Endothelial cell of umbilical vein (primary cell): ENCODE data around the gene CCDC138. TPM values are rescaled to one million over a fixed set of nuclear protein-coding genes. Genes with fewer than 3 reads are reported as not detected.

Experiments
- BruUV-seq: library from RNA; stranded (reverse); fragments of 400-500 nt; replicated peaks from 2 replicates; lab custom pipeline; 2021; lab: Mats Ljungman, UMichigan
- CTCF ChIA-PET: fragments of 300-600, 350-600 bp; sonication (Branson Sonifier 250); formaldehyde crosslinking; loops from one replicate; lab custom pipeline; 2021; ENCODE audit warnings: antibody characterized with exemption, inconsistent platforms; lab: Charles Lee
- POLR2A ChIA-PET: fragments of 300-600, 350-600 bp; sonication (Branson Sonifier 250); formaldehyde crosslinking; loops from one replicate; lab custom pipeline; 2021; ENCODE audit warnings: antibody characterized with exemption, inconsistent platforms; lab: Charles Lee
- DNase-seq: peaks from one replicate; pipeline ENCODE4 v3.0.0-alpha.2; 2011; ENCODE audit warnings: low read depth, low spot score
- FAIRE-seq: peaks from 2 replicates; lab custom pipeline; 2011; peaks lifted over from hg19 to GRCh38; lab: Jason Lieb, UNC
- H2AFZ ChIP-seq: 2 replicates; pipeline ENCODE4 v1.6.0; 2012; ENCODE audit warnings: low read depth, low read length, control low read depth, inconsistent platforms
- H3K27ac ChIP-seq: 2 replicates; pipeline ENCODE4 v1.5.1; 2011; ENCODE audit warnings: low read depth, mild to moderate bottlenecking, control low read depth, low read length, moderate library complexity; ENCODE audit not compliant: insufficient read depth
- H3K27me3 ChIP-seq, 2 experiments: 2 replicates each; pipeline versions ENCODE4 v1.6.0 to v1.6.1; 2011; ENCODE audit warnings: low read length in 2 of 2, mixed read lengths in 1 of 2; ENCODE audit not compliant: control insufficient read depth in 2 of 2, insufficient read depth in 2 of 2
- H3K36me3 ChIP-seq, 2 experiments: 2 replicates in 1 of 2; 3 replicates in 1 of 2; pipeline ENCODE4 v1.5.1; 2011; ENCODE audit warnings: low read length in 2 of 2, mild to moderate bottlenecking in 1 of 2, moderate library complexity in 1 of 2; ENCODE audit not compliant: control insufficient read depth in 2 of 2, insufficient read depth in 2 of 2; ENCODE audit errors: extremely low read depth in 1 of 2
- H3K4me1 ChIP-seq: 3 replicates; pipeline ENCODE4 v1.5.1; 2011; ENCODE audit warnings: mild to moderate bottlenecking, low read length; ENCODE audit not compliant: control insufficient read depth, insufficient read depth; ENCODE audit errors: extremely low read depth
- H3K4me2 ChIP-seq: 2 replicates; pipeline ENCODE4 v1.6.1; 2011; ENCODE audit warnings: low read length, control low read depth, mixed read lengths; ENCODE audit not compliant: insufficient read depth
- H3K4me3 ChIP-seq, 3 experiments: fragments of 200-600 bp in 1 of 3; sonication (generic), shearing (Covaris generic) in 1 of 3; replicated peaks in 1 of 3; 2 replicates each; pipeline ENCODE4 v1.5.1; 2011 to 2016; ENCODE audit warnings: control low read depth in 3 of 3, low read length in 3 of 3, mild to moderate bottlenecking in 2 of 3, inconsistent platforms in 1 of 3, low read depth in 1 of 3, moderate library complexity in 1 of 3; ENCODE audit not compliant: insufficient read depth in 1 of 3
- H3K79me2 ChIP-seq: 2 replicates; pipeline ENCODE4 v1.6.0; 2012; ENCODE audit warnings: low read length, inconsistent platforms; ENCODE audit not compliant: control insufficient read depth, insufficient read depth
- H3K9ac ChIP-seq: replicated peaks from 2 replicates; pipeline ENCODE3; 2011; ENCODE audit warnings: low read length, control low read depth; ENCODE audit not compliant: insufficient read depth; ENCODE audit errors: extremely low read depth
- H3K9me1 ChIP-seq: replicated peaks from 3 replicates; pipeline ENCODE4 v1.6.0; 2011; ENCODE audit warnings: mild to moderate bottlenecking, low read length; ENCODE audit not compliant: control insufficient read depth, insufficient read depth; ENCODE audit errors: extremely low read depth
- H3K9me3 ChIP-seq: replicated peaks from 2 replicates; pipeline ENCODE4 v1.5.1; 2012; ENCODE audit warnings: low read length, inconsistent platforms; ENCODE audit not compliant: control insufficient read depth, insufficient read depth
- H4K20me1 ChIP-seq: replicated peaks from 2 replicates; pipeline ENCODE3; 2011; ENCODE audit warnings: mild to moderate bottlenecking, low read length; ENCODE audit not compliant: control insufficient read depth, insufficient read depth; ENCODE audit errors: extremely low read depth
- CTCF ChIP-seq, 2 donors: IDR thresholded peaks; 1 replicate in 1 of 2; 2 replicates in 1 of 2; pipeline ENCODE4 v1.5.1; 2011; ENCODE audit warnings: low read length in 2 of 2, mild to moderate bottlenecking in 2 of 2, moderate library complexity in 2 of 2, control low read depth in 1 of 2, inconsistent platforms in 1 of 2, low read depth in 1 of 2; ENCODE audit not compliant: insufficient read depth in 1 of 2; ENCODE audit errors: extremely low read depth in 1 of 2
- EZH2 ChIP-seq: IDR thresholded peaks from 2 replicates; pipeline ENCODE4 v1.6.1; 2012; ENCODE audit warnings: borderline replicate concordance, low read depth, mild to moderate bottlenecking, moderate library complexity, low read length, inconsistent platforms; ENCODE audit not compliant: severe bottlenecking
- FOS ChIP-seq: IDR thresholded peaks from 2 replicates; pipeline ENCODE4 v1.6.1; 2011; ENCODE audit warnings: mild to moderate bottlenecking, low read length, moderate library complexity, borderline replicate concordance; ENCODE audit not compliant: insufficient read depth
- GATA2 ChIP-seq: IDR thresholded peaks from 2 replicates; pipeline ENCODE4 v1.7.0; 2011; ENCODE audit warnings: low read depth, mild to moderate bottlenecking, moderate library complexity, mixed read lengths, low read length; ENCODE audit not compliant: insufficient read length, insufficient read depth
- JUN ChIP-seq: IDR thresholded peaks from 2 replicates; pipeline ENCODE4 v1.6.1; 2011; ENCODE audit warnings: borderline replicate concordance, low read depth; ENCODE audit not compliant: insufficient read length, insufficient read depth
- MYC ChIP-seq: IDR thresholded peaks from one replicate; pipeline ENCODE4 v1.6.1; 2011; ENCODE audit warnings: mild to moderate bottlenecking, low read depth, low read length
- POLR2A ChIP-seq: IDR thresholded peaks from 2 replicates; pipeline ENCODE4 v1.6.1; 2012; ENCODE audit warnings: low read depth, mild to moderate bottlenecking, control low read depth, low read length
- POLR2AphosphoS5 ChIP-seq: IDR thresholded peaks from 2 replicates; pipeline ENCODE4 v1.6.1; 2012; ENCODE audit warnings: low read depth, mild to moderate bottlenecking, control low read depth, low read length, moderate library complexity; ENCODE audit not compliant: insufficient read depth
- dilution Hi-C: fragments of 300-500 bp; cut with MboI; formaldehyde crosslinking; loops from one replicate; pipeline ENCODE4 v1.15.0; 2019; ENCODE audit warnings: low sequenced_read_pairs; ENCODE audit not compliant: extremely low pct_ligation_motif_present
- intact Hi-C: fragments of 100-400 bp; cut with micrococcal nuclease; formaldehyde crosslinking; loops from one replicate; pipeline ENCODE4 v1.10.0; 2022
- polyA plus RNA-seq, 4 experiments: library from polyadenylated mRNA; depleted of rRNA in 3 of 4; stranded (reverse) in 3 of 4; unstranded in 1 of 4; fragments of >200 nt; gene quantifications; 2 replicates each; pipeline versions ENCODE4 v1.2.1 to v1.2.3, GENCODE V29; 2011 to 2012; ENCODE audit warnings: missing spikeins in 1 of 4
- total RNA-seq: library from RNA; stranded (reverse); gene quantifications from 2 replicates; pipeline ENCODE4 v1.2.3, GENCODE V29; 2021
- TF ChIP-seq, protein P1 (sequence below): IDR thresholded peaks from 2 replicates; pipeline ENCODE4 v1.6.1; 2011; ENCODE audit not compliant: insufficient read depth, insufficient read length

CCDC138 gene
- total and polyA plus RNA-seq, 2 donors (not counting 3 experiments of a cell fraction or from before 2014, with no cell fraction given) = 1.5 to 10.8 TPM

DNA sequence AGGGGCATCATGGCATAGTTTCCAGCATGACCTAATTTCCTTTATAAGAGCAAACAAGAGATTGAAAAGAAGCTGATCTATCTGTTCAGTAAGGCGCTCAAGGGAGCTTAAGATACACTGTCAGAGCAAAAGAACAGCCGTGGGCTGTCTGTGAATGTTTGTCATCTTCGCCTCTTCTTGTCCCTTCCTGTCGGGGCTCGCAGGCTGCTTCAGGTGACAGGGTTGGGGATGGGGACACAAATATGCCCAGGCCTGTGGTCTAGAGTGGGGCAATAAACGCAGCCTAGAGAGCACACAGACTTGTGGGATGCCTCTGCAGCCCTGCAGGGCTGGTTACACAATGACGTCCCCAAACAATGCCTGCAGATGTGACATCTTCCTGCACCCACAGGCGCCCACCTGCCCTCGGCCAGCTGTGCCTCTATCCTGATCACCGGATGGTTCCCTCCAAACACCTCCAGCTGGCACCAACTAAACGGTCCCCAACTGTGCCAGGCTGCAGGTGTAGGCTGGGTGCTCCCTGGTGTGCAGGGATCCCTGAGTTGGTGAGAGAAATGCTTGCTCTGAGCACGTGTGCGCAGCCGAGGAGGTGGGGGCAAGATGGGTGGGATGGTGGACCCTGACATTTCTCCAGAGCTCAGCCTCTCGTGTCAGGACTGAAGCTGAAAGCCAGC lies 129.7 kb downstream of the CCDC138 start:
- no TSS peak for BruUV-seq

More for the DNA sequence above, 129.7 kb downstream of the CCDC138 start:
- H3K4me1 ChIP-seq = no peaks in the 10 kb centered on the region
- no peak for FAIRE-seq
- no peak overlapping the region for H3K9ac ChIP-seq
- intact Hi-C loops (no loop called here), dilution Hi-C loops (no loop called here)
- CTCF ChIA-PET = interaction anchor here (0.7 to 4.4 kb wide), 2 partner anchors 12 to 18 kb away, joined by 3 to 23 read pairs; no protein-coding TSS in a partner anchor
- H3K79me2 ChIP-seq = no peaks in the 10 kb centered on the region
- H3K36me3 ChIP-seq = no peaks in the 10 kb centered on the region
- no peak overlapping the region for H3K27ac ChIP-seq
- POLR2A ChIA-PET = no interaction called here
- no peak overlapping the region for H3K4me2 ChIP-seq
- no peak overlapping the region for H2AFZ ChIP-seq
- no peak for DNase-seq
- no peaks in the 10 kb centered on the region for H3K27me3 ChIP-seq
- TF ChIP-seq EZH2 (no peak), GATA2 (no peak), POLR2AphosphoS5 (no peak), MYC (no peak), CTCF (IDR thresholded peaks at IDR 0.05; ENCODE audit: extremely low read depth in 1 of 2, insufficient read depth in 1 of 2, low read depth in 1 of 2, low read length in 2 of 2) (no peak), FOS (no peak), POLR2A (no peak), JUN (no peak)
- TF ChIP-seq, protein P1, sequence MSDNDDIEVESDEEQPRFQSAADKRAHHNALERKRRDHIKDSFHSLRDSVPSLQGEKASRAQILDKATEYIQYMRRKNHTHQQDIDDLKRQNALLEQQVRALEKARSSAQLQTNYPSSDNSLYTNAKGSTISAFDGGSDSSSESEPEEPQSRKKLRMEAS = no peak
- no peaks in the 10 kb centered on the region for H3K9me1 ChIP-seq
- no peaks in the 10 kb centered on the region for H4K20me1 ChIP-seq
- no peak overlapping the region for H3K4me3 ChIP-seq
- H3K9me3 ChIP-seq = no peaks in the 10 kb centered on the region
